K562 (cell line): ENCODE data around the gene MCC. TPM values are rescaled to one million over a fixed set of nuclear protein-coding genes. Genes with fewer than 3 reads are reported as not detected.

ENCODE experiments used
- CC2D1A ChIP-seq: fragments of 450-650 bp; IDR thresholded peaks from 2 replicates; pipeline ENCODE4 v1.6.1; 2017; ENCODE audit warnings: mild to moderate bottlenecking
- CHD2 ChIP-seq: IDR thresholded peaks from 2 replicates; pipeline ENCODE4 v1.6.1; 2011; ENCODE audit warnings: low read depth, low read length
- HLTF ChIP-seq: fragments of 450-650 bp; IDR thresholded peaks from 2 replicates; pipeline ENCODE4 v1.6.1; 2016
- SAFB ChIP-seq: fragments of 200-400 bp; formaldehyde crosslinking; IDR thresholded peaks from 2 replicates; pipeline ENCODE4 v1.6.1; 2017; ENCODE audit warnings: low read depth, low read length, borderline replicate concordance
- STAT5A ChIP-seq: IDR thresholded peaks from 2 replicates; pipeline ENCODE4 v1.6.1; 2012; ENCODE audit warnings: low read length, inconsistent platforms, borderline replicate concordance
- TEAD4 ChIP-seq, 2 experiments: sonication (generic) in 1 of 2; formaldehyde crosslinking in 1 of 2; IDR thresholded peaks; 2 replicates each; pipeline versions ENCODE4 v1.6.1 to v1.8.0; 2012 to 2022; ENCODE audit warnings: borderline replicate concordance in 1 of 2, inconsistent platforms in 1 of 2, low read length in 1 of 2, mild to moderate bottlenecking in 1 of 2, missing genetic modification reagents in 1 of 2
- ZNF408 ChIP-seq: fragments of 250-450 bp; sonication (Bioruptor Pico); IDR thresholded peaks from 2 replicates; pipeline ENCODE4 v1.4.0; 2020; ENCODE audit warnings: low read depth, mild to moderate bottlenecking, moderate library complexity
- ZNF444 ChIP-seq: fragments of 250-450 bp; sonication (Bioruptor Pico); IDR thresholded peaks from 2 replicates; pipeline ENCODE4 v1.4.0; 2020; ENCODE audit warnings: mild to moderate bottlenecking, moderate library complexity
- polyA plus RNA-seq, 8 experiments: library from polyadenylated mRNA; depleted of rRNA in 4 of 8; stranded (reverse) in 5 of 8; unstranded in 3 of 8; fragments of >200 nt; fragmentation: Nextera tagmentation in 2 of 8; fragmentation: Illumina TruSeq in 1 of 8; extraction: Ambion mirVana in 2 of 8; extraction: Trizol in 1 of 8; gene quantifications; 2 replicates each; pipeline versions ENCODE4 v1.2.1 to v1.2.3, GENCODE V29; 2011 to 2014; ENCODE audit warnings: inconsistent platforms in 1 of 8, missing spikeins in 1 of 8
- total RNA-seq, 7 experiments: library from RNA; depleted of rRNA in 6 of 7; stranded (reverse); fragments of >200 nt in 6 of 7; fragmentation: Illumina TruSeq in 2 of 7; extraction: Trizol in 2 of 7; gene quantifications; 2 replicates each; pipeline versions ENCODE4 v1.2.1 to v1.2.3, GENCODE V29; 2011 to 2021; ENCODE audit warnings: low replicate concordance in 1 of 7
- TF ChIP-seq, protein P1 (sequence below): fragments of 450-650 bp; IDR thresholded peaks from 2 replicates; pipeline ENCODE4 v1.6.1; 2016; ENCODE audit warnings: mild to moderate bottlenecking, moderate library complexity
- TF ChIP-seq, protein P2 (sequence below): sonication (generic); formaldehyde crosslinking; IDR thresholded peaks from 2 replicates; pipeline ENCODE4 v1.8.0; 2023; ENCODE audit warnings: missing genetic modification reagents, mild to moderate bottlenecking, borderline replicate concordance
- TF ChIP-seq, protein P3 (sequence below): sonication (generic); formaldehyde crosslinking; IDR thresholded peaks from 2 replicates; pipeline ENCODE4 v1.8.0; 2022; ENCODE audit warnings: missing genetic modification reagents, mild to moderate bottlenecking, moderate library complexity, borderline replicate concordance

MCC gene
- total and polyA plus RNA-seq, 9 of the 15 experiments (the other 6 are each of a cell fraction or from before 2014, with no cell fraction given) = 0.04 to 0.24 (median 0.06) TPM; not detected in 1

GRCh38 chr5:113520429-113520828 is 32.2 kb upstream of the MCC start (continued):
- TF ChIP-seq, protein P1, sequence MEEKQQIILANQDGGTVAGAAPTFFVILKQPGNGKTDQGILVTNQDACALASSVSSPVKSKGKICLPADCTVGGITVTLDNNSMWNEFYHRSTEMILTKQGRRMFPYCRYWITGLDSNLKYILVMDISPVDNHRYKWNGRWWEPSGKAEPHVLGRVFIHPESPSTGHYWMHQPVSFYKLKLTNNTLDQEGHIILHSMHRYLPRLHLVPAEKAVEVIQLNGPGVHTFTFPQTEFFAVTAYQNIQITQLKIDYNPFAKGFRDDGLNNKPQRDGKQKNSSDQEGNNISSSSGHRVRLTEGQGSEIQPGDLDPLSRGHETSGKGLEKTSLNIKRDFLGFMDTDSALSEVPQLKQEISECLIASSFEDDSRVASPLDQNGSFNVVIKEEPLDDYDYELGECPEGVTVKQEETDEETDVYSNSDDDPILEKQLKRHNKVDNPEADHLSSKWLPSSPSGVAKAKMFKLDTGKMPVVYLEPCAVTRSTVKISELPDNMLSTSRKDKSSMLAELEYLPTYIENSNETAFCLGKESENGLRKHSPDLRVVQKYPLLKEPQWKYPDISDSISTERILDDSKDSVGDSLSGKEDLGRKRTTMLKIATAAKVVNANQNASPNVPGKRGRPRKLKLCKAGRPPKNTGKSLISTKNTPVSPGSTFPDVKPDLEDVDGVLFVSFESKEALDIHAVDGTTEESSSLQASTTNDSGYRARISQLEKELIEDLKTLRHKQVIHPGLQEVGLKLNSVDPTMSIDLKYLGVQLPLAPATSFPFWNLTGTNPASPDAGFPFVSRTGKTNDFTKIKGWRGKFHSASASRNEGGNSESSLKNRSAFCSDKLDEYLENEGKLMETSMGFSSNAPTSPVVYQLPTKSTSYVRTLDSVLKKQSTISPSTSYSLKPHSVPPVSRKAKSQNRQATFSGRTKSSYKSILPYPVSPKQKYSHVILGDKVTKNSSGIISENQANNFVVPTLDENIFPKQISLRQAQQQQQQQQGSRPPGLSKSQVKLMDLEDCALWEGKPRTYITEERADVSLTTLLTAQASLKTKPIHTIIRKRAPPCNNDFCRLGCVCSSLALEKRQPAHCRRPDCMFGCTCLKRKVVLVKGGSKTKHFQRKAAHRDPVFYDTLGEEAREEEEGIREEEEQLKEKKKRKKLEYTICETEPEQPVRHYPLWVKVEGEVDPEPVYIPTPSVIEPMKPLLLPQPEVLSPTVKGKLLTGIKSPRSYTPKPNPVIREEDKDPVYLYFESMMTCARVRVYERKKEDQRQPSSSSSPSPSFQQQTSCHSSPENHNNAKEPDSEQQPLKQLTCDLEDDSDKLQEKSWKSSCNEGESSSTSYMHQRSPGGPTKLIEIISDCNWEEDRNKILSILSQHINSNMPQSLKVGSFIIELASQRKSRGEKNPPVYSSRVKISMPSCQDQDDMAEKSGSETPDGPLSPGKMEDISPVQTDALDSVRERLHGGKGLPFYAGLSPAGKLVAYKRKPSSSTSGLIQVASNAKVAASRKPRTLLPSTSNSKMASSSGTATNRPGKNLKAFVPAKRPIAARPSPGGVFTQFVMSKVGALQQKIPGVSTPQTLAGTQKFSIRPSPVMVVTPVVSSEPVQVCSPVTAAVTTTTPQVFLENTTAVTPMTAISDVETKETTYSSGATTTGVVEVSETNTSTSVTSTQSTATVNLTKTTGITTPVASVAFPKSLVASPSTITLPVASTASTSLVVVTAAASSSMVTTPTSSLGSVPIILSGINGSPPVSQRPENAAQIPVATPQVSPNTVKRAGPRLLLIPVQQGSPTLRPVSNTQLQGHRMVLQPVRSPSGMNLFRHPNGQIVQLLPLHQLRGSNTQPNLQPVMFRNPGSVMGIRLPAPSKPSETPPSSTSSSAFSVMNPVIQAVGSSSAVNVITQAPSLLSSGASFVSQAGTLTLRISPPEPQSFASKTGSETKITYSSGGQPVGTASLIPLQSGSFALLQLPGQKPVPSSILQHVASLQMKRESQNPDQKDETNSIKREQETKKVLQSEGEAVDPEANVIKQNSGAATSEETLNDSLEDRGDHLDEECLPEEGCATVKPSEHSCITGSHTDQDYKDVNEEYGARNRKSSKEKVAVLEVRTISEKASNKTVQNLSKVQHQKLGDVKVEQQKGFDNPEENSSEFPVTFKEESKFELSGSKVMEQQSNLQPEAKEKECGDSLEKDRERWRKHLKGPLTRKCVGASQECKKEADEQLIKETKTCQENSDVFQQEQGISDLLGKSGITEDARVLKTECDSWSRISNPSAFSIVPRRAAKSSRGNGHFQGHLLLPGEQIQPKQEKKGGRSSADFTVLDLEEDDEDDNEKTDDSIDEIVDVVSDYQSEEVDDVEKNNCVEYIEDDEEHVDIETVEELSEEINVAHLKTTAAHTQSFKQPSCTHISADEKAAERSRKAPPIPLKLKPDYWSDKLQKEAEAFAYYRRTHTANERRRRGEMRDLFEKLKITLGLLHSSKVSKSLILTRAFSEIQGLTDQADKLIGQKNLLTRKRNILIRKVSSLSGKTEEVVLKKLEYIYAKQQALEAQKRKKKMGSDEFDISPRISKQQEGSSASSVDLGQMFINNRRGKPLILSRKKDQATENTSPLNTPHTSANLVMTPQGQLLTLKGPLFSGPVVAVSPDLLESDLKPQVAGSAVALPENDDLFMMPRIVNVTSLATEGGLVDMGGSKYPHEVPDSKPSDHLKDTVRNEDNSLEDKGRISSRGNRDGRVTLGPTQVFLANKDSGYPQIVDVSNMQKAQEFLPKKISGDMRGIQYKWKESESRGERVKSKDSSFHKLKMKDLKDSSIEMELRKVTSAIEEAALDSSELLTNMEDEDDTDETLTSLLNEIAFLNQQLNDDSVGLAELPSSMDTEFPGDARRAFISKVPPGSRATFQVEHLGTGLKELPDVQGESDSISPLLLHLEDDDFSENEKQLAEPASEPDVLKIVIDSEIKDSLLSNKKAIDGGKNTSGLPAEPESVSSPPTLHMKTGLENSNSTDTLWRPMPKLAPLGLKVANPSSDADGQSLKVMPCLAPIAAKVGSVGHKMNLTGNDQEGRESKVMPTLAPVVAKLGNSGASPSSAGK = no peak
- TF ChIP-seq CHD2 (no peak), SAFB (no peak), ZNF408 (no peak), ZNF444 (CRISPR knock-in tag) (no peak), CC2D1A (no peak), TEAD4 (IDR thresholded peaks at IDR 0.05; ENCODE audit: low read length) (no peak), TEAD4 (CRISPR knock-in tag; IDR thresholded peaks at IDR 0.05; ENCODE audit: borderline replicate concordance) (no peak), STAT5A (no peak), HLTF (no peak)
- TF ChIP-seq, protein P2, sequence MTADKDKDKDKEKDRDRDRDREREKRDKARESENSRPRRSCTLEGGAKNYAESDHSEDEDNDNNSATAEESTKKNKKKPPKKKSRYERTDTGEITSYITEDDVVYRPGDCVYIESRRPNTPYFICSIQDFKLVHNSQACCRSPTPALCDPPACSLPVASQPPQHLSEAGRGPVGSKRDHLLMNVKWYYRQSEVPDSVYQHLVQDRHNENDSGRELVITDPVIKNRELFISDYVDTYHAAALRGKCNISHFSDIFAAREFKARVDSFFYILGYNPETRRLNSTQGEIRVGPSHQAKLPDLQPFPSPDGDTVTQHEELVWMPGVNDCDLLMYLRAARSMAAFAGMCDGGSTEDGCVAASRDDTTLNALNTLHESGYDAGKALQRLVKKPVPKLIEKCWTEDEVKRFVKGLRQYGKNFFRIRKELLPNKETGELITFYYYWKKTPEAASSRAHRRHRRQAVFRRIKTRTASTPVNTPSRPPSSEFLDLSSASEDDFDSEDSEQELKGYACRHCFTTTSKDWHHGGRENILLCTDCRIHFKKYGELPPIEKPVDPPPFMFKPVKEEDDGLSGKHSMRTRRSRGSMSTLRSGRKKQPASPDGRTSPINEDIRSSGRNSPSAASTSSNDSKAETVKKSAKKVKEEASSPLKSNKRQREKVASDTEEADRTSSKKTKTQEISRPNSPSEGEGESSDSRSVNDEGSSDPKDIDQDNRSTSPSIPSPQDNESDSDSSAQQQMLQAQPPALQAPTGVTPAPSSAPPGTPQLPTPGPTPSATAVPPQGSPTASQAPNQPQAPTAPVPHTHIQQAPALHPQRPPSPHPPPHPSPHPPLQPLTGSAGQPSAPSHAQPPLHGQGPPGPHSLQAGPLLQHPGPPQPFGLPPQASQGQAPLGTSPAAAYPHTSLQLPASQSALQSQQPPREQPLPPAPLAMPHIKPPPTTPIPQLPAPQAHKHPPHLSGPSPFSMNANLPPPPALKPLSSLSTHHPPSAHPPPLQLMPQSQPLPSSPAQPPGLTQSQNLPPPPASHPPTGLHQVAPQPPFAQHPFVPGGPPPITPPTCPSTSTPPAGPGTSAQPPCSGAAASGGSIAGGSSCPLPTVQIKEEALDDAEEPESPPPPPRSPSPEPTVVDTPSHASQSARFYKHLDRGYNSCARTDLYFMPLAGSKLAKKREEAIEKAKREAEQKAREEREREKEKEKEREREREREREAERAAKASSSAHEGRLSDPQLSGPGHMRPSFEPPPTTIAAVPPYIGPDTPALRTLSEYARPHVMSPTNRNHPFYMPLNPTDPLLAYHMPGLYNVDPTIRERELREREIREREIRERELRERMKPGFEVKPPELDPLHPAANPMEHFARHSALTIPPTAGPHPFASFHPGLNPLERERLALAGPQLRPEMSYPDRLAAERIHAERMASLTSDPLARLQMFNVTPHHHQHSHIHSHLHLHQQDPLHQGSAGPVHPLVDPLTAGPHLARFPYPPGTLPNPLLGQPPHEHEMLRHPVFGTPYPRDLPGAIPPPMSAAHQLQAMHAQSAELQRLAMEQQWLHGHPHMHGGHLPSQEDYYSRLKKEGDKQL (CRISPR knock-in tag) = no peak
- TF ChIP-seq, protein P3, sequence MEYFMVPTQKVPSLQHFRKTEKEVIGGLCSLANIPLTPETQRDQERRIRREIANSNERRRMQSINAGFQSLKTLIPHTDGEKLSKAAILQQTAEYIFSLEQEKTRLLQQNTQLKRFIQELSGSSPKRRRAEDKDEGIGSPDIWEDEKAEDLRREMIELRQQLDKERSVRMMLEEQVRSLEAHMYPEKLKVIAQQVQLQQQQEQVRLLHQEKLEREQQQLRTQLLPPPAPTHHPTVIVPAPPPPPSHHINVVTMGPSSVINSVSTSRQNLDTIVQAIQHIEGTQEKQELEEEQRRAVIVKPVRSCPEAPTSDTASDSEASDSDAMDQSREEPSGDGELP = no peak
